NB4 (cell line): Measurements from ENCODE around the gene PIP5K1B.

ENCODE experiments used
- DNase-seq: peaks from one replicate; pipeline ENCODE4 v3.0.0; 2010; ENCODE audit warnings: low read depth
- H3K4me3 ChIP-seq: one replicate; pipeline ENCODE4 v1.5.1; 2011; ENCODE audit warnings: mild to moderate bottlenecking, low read depth, low read length, moderate library complexity
- MAX ChIP-seq: IDR thresholded peaks from 2 replicates; pipeline ENCODE4 v1.6.1; 2011; ENCODE audit warnings: low read depth, low read length
- MYC ChIP-seq: IDR thresholded peaks from 2 replicates; pipeline ENCODE4 v1.6.1; 2011; ENCODE audit warnings: low read depth, low read length
- POLR2A ChIP-seq: IDR thresholded peaks from 2 replicates; pipeline ENCODE4 v1.6.1; 2011; ENCODE audit warnings: mild to moderate bottlenecking; ENCODE audit not compliant: insufficient read length; ENCODE audit errors: extremely low read depth
- TF ChIP-seq, protein P1 (sequence below): IDR thresholded peaks from one replicate; pipeline ENCODE4 v1.5.1; 2012; ENCODE audit warnings: low read depth, low read length

The PIP5K1B gene

DNA sequence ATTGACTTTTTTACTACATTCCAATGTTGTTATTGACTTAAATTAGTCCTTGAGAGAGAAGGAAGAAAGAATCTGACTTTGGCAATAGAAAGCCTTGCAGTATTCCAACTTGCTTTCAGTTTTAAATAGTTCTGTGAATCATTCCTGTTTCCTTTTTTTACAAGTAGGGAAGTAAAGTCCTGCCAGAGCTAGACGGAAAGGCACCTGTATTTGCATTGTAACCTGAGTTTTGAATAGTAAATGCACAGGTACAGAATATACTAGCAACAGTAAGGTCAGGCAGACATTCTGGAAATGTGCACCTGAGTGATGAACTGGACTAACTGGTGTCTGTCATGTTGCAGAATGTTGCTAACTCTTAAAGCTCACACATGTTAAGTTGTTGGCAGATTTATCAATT, 208.0 kb downstream of the PIP5K1B start:
- DNase-seq = no peak
- TF ChIP-seq MAX = no peak
- no peak for TF ChIP-seq POLR2A
- no peak for TF ChIP-seq MYC
- TF ChIP-seq, protein P1, sequence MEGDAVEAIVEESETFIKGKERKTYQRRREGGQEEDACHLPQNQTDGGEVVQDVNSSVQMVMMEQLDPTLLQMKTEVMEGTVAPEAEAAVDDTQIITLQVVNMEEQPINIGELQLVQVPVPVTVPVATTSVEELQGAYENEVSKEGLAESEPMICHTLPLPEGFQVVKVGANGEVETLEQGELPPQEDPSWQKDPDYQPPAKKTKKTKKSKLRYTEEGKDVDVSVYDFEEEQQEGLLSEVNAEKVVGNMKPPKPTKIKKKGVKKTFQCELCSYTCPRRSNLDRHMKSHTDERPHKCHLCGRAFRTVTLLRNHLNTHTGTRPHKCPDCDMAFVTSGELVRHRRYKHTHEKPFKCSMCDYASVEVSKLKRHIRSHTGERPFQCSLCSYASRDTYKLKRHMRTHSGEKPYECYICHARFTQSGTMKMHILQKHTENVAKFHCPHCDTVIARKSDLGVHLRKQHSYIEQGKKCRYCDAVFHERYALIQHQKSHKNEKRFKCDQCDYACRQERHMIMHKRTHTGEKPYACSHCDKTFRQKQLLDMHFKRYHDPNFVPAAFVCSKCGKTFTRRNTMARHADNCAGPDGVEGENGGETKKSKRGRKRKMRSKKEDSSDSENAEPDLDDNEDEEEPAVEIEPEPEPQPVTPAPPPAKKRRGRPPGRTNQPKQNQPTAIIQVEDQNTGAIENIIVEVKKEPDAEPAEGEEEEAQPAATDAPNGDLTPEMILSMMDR = no peak
- H3K4me3 ChIP-seq = no peak overlapping the region

DNA sequence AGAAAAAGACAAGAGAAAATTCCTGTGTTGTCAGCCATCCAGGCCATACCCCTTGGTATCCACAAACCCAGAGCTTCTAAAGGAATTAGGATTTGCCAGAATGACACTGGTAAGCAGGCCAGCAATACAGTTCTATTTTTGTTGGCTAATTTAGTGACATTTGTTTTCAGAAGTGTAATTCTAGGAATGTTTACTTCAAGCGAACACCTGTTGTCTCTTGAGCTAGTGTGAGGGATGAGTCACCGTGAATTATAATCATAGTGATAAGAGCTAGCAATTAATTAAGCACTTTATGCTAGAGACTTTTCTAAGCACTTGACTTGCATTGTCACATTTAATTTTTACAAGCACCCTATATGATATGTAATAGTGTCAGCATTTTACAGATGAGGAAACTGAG, 209.7 kb downstream of the PIP5K1B start:
- H3K4me3 ChIP-seq = no peak overlapping the region
- DNase-seq = no peak
- TF ChIP-seq, protein P1 = no peak
- TF ChIP-seq MAX (no peak), MYC (no peak), POLR2A (no peak)

GRCh38 chr9:68919661-68920060, 214.6 kb downstream of the PIP5K1B start:
- no peak for TF ChIP-seq MAX
- no peak for TF ChIP-seq MYC
- TF ChIP-seq POLR2A = no peak
- TF ChIP-seq, protein P1 = no peak
- no peak for DNase-seq
- no peak overlapping the region for H3K4me3 ChIP-seq

- no peak overlapping the region for H3K4me3 ChIP-seq
- TF ChIP-seq, protein P1 = no peak
- no peak for TF ChIP-seq POLR2A
- TF ChIP-seq MYC = no peak
- TF ChIP-seq MAX = no peak
- no peak for DNase-seq
These were observed 215.9 kb downstream of the PIP5K1B start for GRCh38 chr9:68920921-68921320.

- TF ChIP-seq, protein P1 = no peak
- no peak for TF ChIP-seq MAX
- TF ChIP-seq POLR2A = no peak
- TF ChIP-seq MYC = no peak
- no peak overlapping the region for H3K4me3 ChIP-seq
- no peak for DNase-seq
These were observed 218.4 kb downstream of the PIP5K1B start for GRCh38 chr9:68923480-68923879.

DNA sequence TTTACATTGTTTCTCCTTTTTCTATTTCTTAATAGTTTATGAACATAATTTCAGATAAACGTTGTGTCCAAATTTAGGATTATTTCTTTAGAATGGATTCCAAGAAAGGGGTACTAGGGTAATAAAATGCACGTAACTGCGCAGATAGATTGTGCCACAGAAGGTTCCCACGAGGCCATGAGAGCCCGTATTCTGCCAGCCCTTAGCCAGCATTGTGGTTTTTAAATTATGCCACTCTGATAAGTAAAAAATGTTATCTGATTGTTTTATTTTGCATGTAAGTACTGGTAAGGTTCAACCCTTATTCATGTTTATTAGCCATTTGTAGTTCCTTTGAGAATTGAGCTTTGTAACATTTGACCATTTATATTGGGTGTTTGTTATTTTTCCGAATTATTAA, 220.1 kb downstream of the PIP5K1B start:
- no peak for DNase-seq
- TF ChIP-seq, protein P1 = no peak
- TF ChIP-seq MYC = no peak
- no peak for TF ChIP-seq POLR2A
- TF ChIP-seq MAX = no peak
- no peak overlapping the region for H3K4me3 ChIP-seq
